Stimulated activated naive CD8-positive, alpha-beta T cell treated with anti-CD3 and anti-CD28 coated beads, Interleukin-15, Interleukin-2, amounts not matched to agents 100 ng/mL and 50 ng/mL, for 24 hours (primary cell): ENCODE results near the gene SLC23A2.
A peak's percentile ranks its signal among the peaks of the same experiment; 100 is the strongest.
"Not testable (repeated sequence)": the region's sequence is repeated elsewhere in the genome, so short reads cannot be mapped to it uniquely, and the experiment has no call there.

Experiments
- H3K27ac Mint-ChIP-seq: one replicate; pipeline ENCODE4 v1.8.0; 2021; ENCODE audit warnings: mild to moderate bottlenecking, mixed read lengths
- H3K27me3 Mint-ChIP-seq: one replicate; pipeline ENCODE4 v1.8.0; 2021; ENCODE audit warnings: mixed read lengths
- H3K36me3 Mint-ChIP-seq: one replicate; pipeline ENCODE4 v1.8.0; 2021; ENCODE audit warnings: low read depth, mixed read lengths
- H3K4me1 Mint-ChIP-seq: one replicate; pipeline ENCODE4 v1.8.0; 2021; ENCODE audit warnings: low read depth, mixed read lengths
- H3K4me3 Mint-ChIP-seq: one replicate; pipeline ENCODE4 v1.8.0; 2021; ENCODE audit warnings: mild to moderate bottlenecking, mixed read lengths
- H3K9me3 Mint-ChIP-seq: one replicate; pipeline ENCODE4 v1.8.0; 2021; ENCODE audit warnings: mixed read lengths

The SLC23A2 gene

GRCh38 chr20:4942331-4942730, 59.0 kb downstream of the SLC23A2 start:
- Mint-ChIP-seq H3K4me1 (peaks cover 24% of the 10 kb centered on the region), H3K27ac (peak overlapping the region; percentile 10), H3K9me3 (no peaks in the 10 kb centered on the region), H3K27me3 (no peaks in the 10 kb centered on the region), H3K36me3 (peaks cover 17% of the 10 kb centered on the region), H3K4me3 (no peak overlapping the region)

- Mint-ChIP-seq H3K4me3 (no peak overlapping the region), H3K36me3 (peaks cover 16% of the 10 kb centered on the region), H3K27me3 (no peaks in the 10 kb centered on the region), H3K27ac (no peak overlapping the region), H3K4me1 (peaks cover 10% of the 10 kb centered on the region), H3K9me3 (no peaks in the 10 kb centered on the region)
Measured at GRCh38 chr20:4937407-4938319, 63.6 kb downstream of the SLC23A2 start.

DNA sequence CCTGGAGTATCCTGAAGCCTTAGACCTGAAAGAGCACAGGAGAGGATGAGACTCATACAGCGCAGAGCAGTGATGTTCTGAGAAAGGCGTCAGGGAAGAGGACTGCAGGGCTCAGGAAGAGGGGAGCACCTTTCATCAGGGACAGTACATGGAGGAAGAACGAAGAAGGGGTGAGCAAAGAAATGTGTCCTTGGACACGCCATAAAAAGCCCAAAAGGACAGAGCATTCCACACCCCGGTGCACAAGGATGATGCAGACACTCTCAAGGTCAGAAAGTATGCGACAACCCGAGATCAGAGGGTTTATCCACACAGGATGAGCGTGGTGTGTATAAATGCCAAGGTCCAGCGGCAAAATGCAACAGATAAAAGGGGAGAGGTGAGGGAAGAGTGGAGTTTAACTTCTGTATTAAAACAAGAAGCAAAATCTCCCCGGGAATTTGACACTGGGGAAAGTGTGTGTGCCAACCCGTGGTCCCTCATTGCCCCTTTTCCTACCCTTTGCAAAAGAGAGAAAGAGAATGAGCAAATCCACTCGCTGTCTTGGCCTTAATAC, 64.4 kb downstream of the SLC23A2 start:
- peaks cover 17% of the 10 kb centered on the region for H3K36me3 Mint-ChIP-seq
- no peak overlapping the region for H3K4me3 Mint-ChIP-seq
- no peaks in the 10 kb centered on the region for H3K27me3 Mint-ChIP-seq
- peaks cover 2% of the 10 kb centered on the region for H3K4me1 Mint-ChIP-seq
- H3K27ac Mint-ChIP-seq = no peak overlapping the region
- H3K9me3 Mint-ChIP-seq = no peaks in the 10 kb centered on the region

DNA sequence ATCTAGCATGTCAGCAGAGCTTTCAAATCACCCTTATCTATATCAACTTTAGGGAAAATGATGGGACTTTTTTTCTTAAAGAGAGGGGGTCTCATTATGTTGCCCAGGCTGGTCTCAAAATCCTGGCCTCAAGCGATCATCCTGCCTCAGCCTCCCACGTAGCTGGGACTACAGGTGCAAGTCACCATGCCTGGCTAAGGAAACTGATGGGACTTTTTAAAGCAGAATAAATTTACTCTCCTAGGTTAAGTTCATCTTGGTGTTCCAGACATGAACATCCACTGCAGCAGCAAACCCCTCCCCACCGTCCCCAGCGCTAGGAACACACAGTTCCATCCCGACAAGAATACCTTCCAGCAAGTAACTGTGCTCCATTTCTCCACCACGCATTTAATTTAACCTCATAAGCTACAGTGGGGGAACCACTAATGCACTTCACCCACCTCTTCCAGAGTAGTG, 64.9 kb downstream of the SLC23A2 start:
- H3K36me3 Mint-ChIP-seq = peaks cover 23% of the 10 kb centered on the region
- H3K27me3 Mint-ChIP-seq = no peaks in the 10 kb centered on the region
- H3K9me3 Mint-ChIP-seq = no peaks in the 10 kb centered on the region
- no peak overlapping the region for H3K4me3 Mint-ChIP-seq
- no peaks in the 10 kb centered on the region for H3K4me1 Mint-ChIP-seq
- H3K27ac Mint-ChIP-seq = no peak overlapping the region

GRCh38 chr20:4932061-4932460, 69.2 kb downstream of the SLC23A2 start:
- no peaks in the 10 kb centered on the region for H3K9me3 Mint-ChIP-seq
- H3K27me3 Mint-ChIP-seq = no peaks in the 10 kb centered on the region
- peaks cover 6% of the 10 kb centered on the region for H3K4me1 Mint-ChIP-seq
- no peak overlapping the region for H3K4me3 Mint-ChIP-seq
- H3K36me3 Mint-ChIP-seq = peaks cover 30% of the 10 kb centered on the region
- H3K27ac Mint-ChIP-seq = no peak overlapping the region

DNA sequence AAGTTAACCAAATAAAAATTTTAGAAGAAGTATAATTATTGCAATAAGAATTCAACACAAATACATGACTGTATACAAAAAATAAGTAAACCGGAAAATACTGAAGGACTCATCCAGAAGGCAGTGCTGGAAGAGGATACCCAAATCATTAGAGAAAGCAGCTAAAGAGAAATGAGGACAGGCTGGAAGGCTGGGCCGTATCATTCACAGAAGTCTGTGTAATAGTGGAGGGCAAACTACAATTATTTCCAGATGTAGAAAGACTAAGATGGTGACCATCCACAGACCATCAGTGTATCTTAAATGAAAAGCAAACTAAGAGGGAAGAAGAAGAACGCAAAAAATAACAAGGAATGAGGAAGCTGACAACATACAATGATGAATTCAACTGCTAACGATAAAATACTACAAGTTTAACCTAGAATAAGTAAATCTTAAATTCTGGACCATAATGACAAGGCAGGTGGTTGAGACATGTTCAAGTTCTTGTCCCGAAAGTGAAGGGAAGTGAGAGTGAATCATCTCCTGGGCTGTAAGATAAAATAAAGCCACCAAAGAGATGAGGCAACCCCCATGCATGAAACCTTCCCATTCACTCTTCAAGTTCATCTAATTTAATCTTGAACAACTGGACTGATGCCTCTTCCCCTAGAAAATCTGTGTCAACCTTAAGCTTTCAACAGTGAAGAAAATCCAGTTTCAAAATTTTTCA, 71.5 kb downstream of the SLC23A2 start:
- H3K27me3 Mint-ChIP-seq = no peaks in the 10 kb centered on the region
- H3K4me3 Mint-ChIP-seq = no peak overlapping the region
- no peaks in the 10 kb centered on the region for H3K9me3 Mint-ChIP-seq
- peaks cover 6% of the 10 kb centered on the region for H3K4me1 Mint-ChIP-seq
- H3K36me3 Mint-ChIP-seq = peaks cover 36% of the 10 kb centered on the region
- no peak overlapping the region for H3K27ac Mint-ChIP-seq

GRCh38 chr20:4926531-4927156, 74.7 kb downstream of the SLC23A2 start:
- Mint-ChIP-seq H3K36me3 (peaks cover 28% of the 10 kb centered on the region), H3K9me3 (no peaks in the 10 kb centered on the region), H3K4me3 (no peak overlapping the region), H3K27ac (no peak overlapping the region), H3K27me3 (no peaks in the 10 kb centered on the region), H3K4me1 (peaks cover 6% of the 10 kb centered on the region)

GRCh38 chr20:4925842-4926530, 75.3 kb downstream of the SLC23A2 start:
- Mint-ChIP-seq H3K36me3 (peaks cover 24% of the 10 kb centered on the region), H3K27me3 (no peaks in the 10 kb centered on the region), H3K4me3 (no peak overlapping the region), H3K4me1 (peaks cover 6% of the 10 kb centered on the region), H3K27ac (no peak overlapping the region), H3K9me3 (no peaks in the 10 kb centered on the region)

- no peak overlapping the region for H3K27ac Mint-ChIP-seq
- peaks cover 21% of the 10 kb centered on the region for H3K36me3 Mint-ChIP-seq
- H3K27me3 Mint-ChIP-seq = no peaks in the 10 kb centered on the region
- H3K4me1 Mint-ChIP-seq = no peaks in the 10 kb centered on the region
- H3K9me3 Mint-ChIP-seq = no peaks in the 10 kb centered on the region
- no peak overlapping the region for H3K4me3 Mint-ChIP-seq
Measured at GRCh38 chr20:4924446-4924845, 76.9 kb downstream of the SLC23A2 start.

GRCh38 chr20:4924032-4924431, 77.3 kb downstream of the SLC23A2 start:
- Mint-ChIP-seq H3K27ac (no peak overlapping the region), H3K9me3 (no peaks in the 10 kb centered on the region), H3K4me3 (no peak overlapping the region), H3K27me3 (no peaks in the 10 kb centered on the region), H3K36me3 (peaks cover 21% of the 10 kb centered on the region), H3K4me1 (no peaks in the 10 kb centered on the region)

- H3K4me1 Mint-ChIP-seq = no peaks in the 10 kb centered on the region
- no peak overlapping the region for H3K4me3 Mint-ChIP-seq
- H3K27ac Mint-ChIP-seq = no peak overlapping the region
- H3K36me3 Mint-ChIP-seq = peaks cover 15% of the 10 kb centered on the region
- H3K27me3 Mint-ChIP-seq = no peaks in the 10 kb centered on the region
- no peaks in the 10 kb centered on the region for H3K9me3 Mint-ChIP-seq
Measured at GRCh38 chr20:4922186-4922585, 79.1 kb downstream of the SLC23A2 start.

DNA sequence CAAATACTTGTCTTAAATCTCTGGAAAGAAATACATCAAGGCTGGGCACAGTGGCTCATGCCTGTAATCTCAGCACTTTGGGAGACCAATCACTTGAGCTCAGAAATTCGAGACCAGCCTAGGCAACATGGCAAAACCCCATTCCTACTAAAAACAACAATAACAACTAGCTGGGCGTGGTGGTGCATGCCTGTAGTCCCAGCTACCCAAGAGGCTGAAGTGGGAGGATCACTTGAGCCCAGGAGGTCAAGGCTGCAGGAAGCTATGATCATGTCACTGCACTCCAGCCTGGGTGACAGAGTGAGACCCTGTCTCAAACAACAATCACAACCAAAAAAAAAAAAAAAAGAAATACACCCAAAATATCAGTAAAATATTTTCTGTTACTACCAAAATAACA, 80.0 kb downstream of the SLC23A2 start:
- H3K4me3 Mint-ChIP-seq, H3K4me1 Mint-ChIP-seq, H3K27ac Mint-ChIP-seq, H3K9me3 Mint-ChIP-seq, H3K27me3 Mint-ChIP-seq: not testable (repeated sequence)
- H3K36me3 Mint-ChIP-seq = peaks cover 15% of the 10 kb centered on the region

DNA sequence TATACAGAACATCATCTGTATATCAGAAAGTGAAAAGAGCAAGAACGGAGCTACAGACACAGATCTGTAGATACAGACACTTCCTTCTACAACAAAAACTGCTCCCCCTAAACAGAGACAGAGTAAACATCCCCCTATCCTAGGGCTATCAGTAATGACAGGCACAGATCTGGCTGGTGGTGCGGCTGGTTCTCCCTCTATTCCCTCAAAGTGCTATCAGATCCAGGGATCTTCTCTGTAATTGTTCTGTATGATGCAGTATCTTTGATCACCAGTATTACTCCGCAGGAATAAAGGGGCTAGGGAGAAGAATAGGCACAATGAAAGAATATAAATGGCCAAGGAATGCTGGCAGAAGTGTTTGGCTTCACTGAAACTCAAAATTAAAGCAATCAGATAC, 80.7 kb downstream of the SLC23A2 start:
- H3K27me3 Mint-ChIP-seq = no peaks in the 10 kb centered on the region
- H3K36me3 Mint-ChIP-seq = peaks cover 11% of the 10 kb centered on the region
- H3K27ac Mint-ChIP-seq = no peak overlapping the region
- no peak overlapping the region for H3K4me3 Mint-ChIP-seq
- no peaks in the 10 kb centered on the region for H3K4me1 Mint-ChIP-seq
- no peaks in the 10 kb centered on the region for H3K9me3 Mint-ChIP-seq

GRCh38 chr20:4920131-4920530, 81.2 kb downstream of the SLC23A2 start:
- no peaks in the 10 kb centered on the region for H3K4me1 Mint-ChIP-seq
- no peak overlapping the region for H3K4me3 Mint-ChIP-seq
- peaks cover 5% of the 10 kb centered on the region for H3K36me3 Mint-ChIP-seq
- H3K27ac Mint-ChIP-seq = no peak overlapping the region
- no peaks in the 10 kb centered on the region for H3K9me3 Mint-ChIP-seq
- H3K27me3 Mint-ChIP-seq = no peaks in the 10 kb centered on the region
